HepG2 (cell line): ENCODE data around the gene SIRPA. TPM values are rescaled to one million over a fixed set of nuclear protein-coding genes. Genes with fewer than 3 reads are reported as not detected.

Experiments
- ATAC-seq: fragments of 200-7000 bp; cut with Tn5 transposase; 3 replicates; pipeline ENCODE4 v1.9.1; 2020; ENCODE audit warnings: mild to moderate bottlenecking, moderate library complexity
- BruUV-seq: library from RNA; stranded (reverse); fragments of 400-500 nt; replicated peaks from 2 replicates; lab custom pipeline; 2021; lab: Mats Ljungman, UMichigan
- CTCF ChIA-PET: fragments of 300-600 bp; formaldehyde crosslinking; extraction: SDS; loops from one replicate; lab custom pipeline; 2021; ENCODE audit warnings: low total read pairs, inconsistent platforms, low intra/inter-chr PET ratio; lab: Yijun Ruan, JAX
- POLR2A ChIA-PET: fragments of 350-600 bp; sonication (Branson Sonifier 250); formaldehyde crosslinking; loops from one replicate; lab custom pipeline; 2020; ENCODE audit warnings: antibody characterized with exemption, inconsistent platforms; lab: Yijun Ruan, JAX
- DNase-seq: peaks from one replicate; pipeline ENCODE4 v3.0.0-alpha.2; 2015; ENCODE audit warnings: low spot score
- FAIRE-seq: peaks from 3 replicates; lab custom pipeline; 2011; peaks lifted over from hg19 to GRCh38; lab: Jason Lieb, UNC
- H2AFZ ChIP-seq: one replicate; pipeline ENCODE4 v1.6.1; 2011; ENCODE audit warnings: low read length, inconsistent platforms
- H3K27ac ChIP-seq: fragments of 300-600 bp; 3 replicates; pipeline ENCODE4 v1.8.0; 2011; ENCODE audit warnings: mixed run types, mild to moderate bottlenecking, mixed read lengths, low read length, inconsistent platforms; ENCODE audit not compliant: insufficient read depth; ENCODE audit errors: extremely low read length
- H3K27me3 ChIP-seq, 2 experiments: fragments of 200-600 bp in 1 of 2; 2 replicates in 1 of 2; 3 replicates in 1 of 2; pipeline versions ENCODE4 v1.6.0 to v1.8.0; 2011; ENCODE audit warnings: low read length in 2 of 2, mild to moderate bottlenecking in 2 of 2, moderate library complexity in 2 of 2, inconsistent platforms in 1 of 2; ENCODE audit not compliant: insufficient read depth in 2 of 2, control insufficient read depth in 1 of 2
- H3K36me3 ChIP-seq, 2 experiments: fragments of 200-600 bp in 1 of 2; replicated peaks in 1 of 2; 2 replicates in 1 of 2; 3 replicates in 1 of 2; pipeline versions ENCODE4 v1.5.1 to v1.8.0; 2011; ENCODE audit warnings: low read length in 2 of 2, inconsistent platforms in 1 of 2; ENCODE audit not compliant: insufficient read depth in 2 of 2, control insufficient read depth in 1 of 2
- H3K4me1 ChIP-seq: 2 replicates; pipeline ENCODE4 v1.5.1; 2012; ENCODE audit warnings: low read length, inconsistent platforms; ENCODE audit not compliant: insufficient read depth
- H3K4me2 ChIP-seq: 2 replicates; pipeline ENCODE4 v1.6.0; 2011; ENCODE audit warnings: low read depth, low read length, inconsistent platforms
- H3K4me3 ChIP-seq, 3 experiments: fragments of 200-600 bp in 1 of 3; sonication (generic), shearing (Covaris generic) in 1 of 3; replicated peaks in 1 of 3; 2 replicates each; pipeline ENCODE4 v1.5.1; 2011 to 2016; ENCODE audit warnings: low read length in 3 of 3, inconsistent platforms in 2 of 3, low read depth in 2 of 3, mild to moderate bottlenecking in 2 of 3, control low read depth in 1 of 3, mixed read lengths in 1 of 3; ENCODE audit not compliant: insufficient read depth in 1 of 3
- H3K79me2 ChIP-seq: one replicate; pipeline ENCODE4 v1.6.1; 2011; ENCODE audit warnings: low read length, inconsistent platforms; ENCODE audit not compliant: insufficient read depth
- H3K9ac ChIP-seq: 2 replicates; pipeline ENCODE4 v1.6.0; 2011; ENCODE audit warnings: mild to moderate bottlenecking, low read depth, low read length, inconsistent platforms; ENCODE audit not compliant: insufficient read depth
- H3K9me3 ChIP-seq: 2 replicates; pipeline ENCODE4 v1.5.1; 2012; ENCODE audit warnings: mild to moderate bottlenecking, low read length
- H4K20me1 ChIP-seq: 2 replicates; pipeline ENCODE4 v1.6.0; 2011; ENCODE audit warnings: inconsistent platforms, mild to moderate bottlenecking, low read length, moderate library complexity; ENCODE audit not compliant: insufficient read depth
- ADNP ChIP-seq: sonication (generic); formaldehyde crosslinking; IDR thresholded peaks from 2 replicates; pipeline ENCODE4 v1.4.0; 2020; ENCODE audit warnings: missing genetic modification reagents
- ATF6 ChIP-seq: sonication (generic); formaldehyde crosslinking; conservative IDR thresholded peaks from 2 replicates; pipeline ENCODE4 v1.4.0; 2020; ENCODE audit warnings: missing genetic modification reagents
- DDIT3 ChIP-seq: sonication (generic); formaldehyde crosslinking; IDR thresholded peaks from 2 replicates; pipeline ENCODE4 v1.4.0; 2020; ENCODE audit warnings: mild to moderate bottlenecking, missing genetic modification reagents
- MAFK ChIP-seq, 2 experiments: IDR thresholded peaks in 1 of 2; conservative IDR thresholded peaks in 1 of 2; 2 replicates each; pipeline ENCODE4 v1.6.1; 2011; ENCODE audit warnings: improper control_type of control experiment in 2 of 2, low read length in 2 of 2
- NCOA1 ChIP-seq: sonication (generic); formaldehyde crosslinking; IDR thresholded peaks from 2 replicates; pipeline ENCODE4 v1.9.0; 2021; ENCODE audit warnings: missing genetic modification reagents
- NCOA2 ChIP-seq: sonication (generic); formaldehyde crosslinking; IDR thresholded peaks from 2 replicates; pipeline ENCODE4 v1.8.0; 2022; ENCODE audit warnings: inconsistent platforms
- RAD21 ChIP-seq: fragments of 450-650 bp; formaldehyde crosslinking; IDR thresholded peaks from 2 replicates; pipeline ENCODE4 v1.5.0; 2020; ENCODE audit warnings: mild to moderate bottlenecking
- SKI ChIP-seq: fragments of 450-650 bp; IDR thresholded peaks from one replicate; pipeline ENCODE4 v1.6.1; 2018; ENCODE audit warnings: mild to moderate bottlenecking; ENCODE audit not compliant: partially characterized antibody
- SMARCE1 ChIP-seq: fragments of 450-650 bp; IDR thresholded peaks from 2 replicates; pipeline ENCODE4 v1.6.1; 2017; ENCODE audit warnings: borderline replicate concordance
- SOX6 ChIP-seq, 2 experiments: fragments of 450-650 bp in 1 of 2; sonication (generic) in 1 of 2; formaldehyde crosslinking in 1 of 2; IDR thresholded peaks; 2 replicates each; pipeline versions ENCODE4 v1.4.0 to v1.6.1; 2017 to 2020; ENCODE audit warnings: antibody characterized with exemption in 1 of 2, mild to moderate bottlenecking in 1 of 2, missing genetic modification reagents in 1 of 2
- TIGD3 ChIP-seq: sonication (generic); formaldehyde crosslinking; IDR thresholded peaks from 2 replicates; pipeline ENCODE4 v1.5.1; 2020; ENCODE audit warnings: mild to moderate bottlenecking, missing genetic modification reagents, borderline replicate concordance
- ZNF660 ChIP-seq: sonication (generic); formaldehyde crosslinking; IDR thresholded peaks from 2 replicates; pipeline ENCODE4 v1.5.1; 2020; ENCODE audit warnings: mild to moderate bottlenecking, low read depth, missing genetic modification reagents, borderline replicate concordance
- ZNF776 ChIP-seq: sonication (generic); formaldehyde crosslinking; IDR thresholded peaks from 2 replicates; pipeline ENCODE4 v1.4.0; 2020; ENCODE audit warnings: mild to moderate bottlenecking, missing genetic modification reagents
- WGBS: methylation state at CpG from one replicate; pipeline ENCODE4 v1.1.6; 2017; ENCODE audit warnings: low lambda C conversion rate; 5-methylcytosine and 5-hydroxymethylcytosine counted together
- in situ Hi-C: cut with HindIII; loops from 2 replicates; pipeline ENCODE4 v1.10.0; 2017; ENCODE audit warnings: low pct_unique_long_range_greater_than_20kb; ENCODE audit not compliant: extremely low pct_ligation_motif_present
- intact Hi-C: fragments of 100-400 bp; cut with micrococcal nuclease; formaldehyde crosslinking; loops from one replicate; pipeline ENCODE4 v1.10.0; 2022; ENCODE audit not compliant: unreplicated experiment
- polyA plus RNA-seq, 8 experiments: library from polyadenylated mRNA; depleted of rRNA in 3 of 8; stranded (reverse) in 7 of 8; unstranded in 1 of 8; fragments of >200 nt; fragmentation: Illumina TruSeq in 4 of 8; extraction: Trizol in 4 of 8; gene quantifications; 2 replicates each; pipeline versions ENCODE4 v1.2.1 to v1.2.3, GENCODE V29; 2011 to 2016; ENCODE audit warnings: low read depth in 4 of 8, missing spikeins in 1 of 8, mixed read lengths in 1 of 8; ENCODE audit not compliant: insufficient read depth in 1 of 8
- total RNA-seq, 5 experiments: library from RNA; depleted of rRNA; stranded (reverse); fragments of >200 nt; fragmentation: Illumina TruSeq; extraction: Trizol; gene quantifications; 2 replicates each; pipeline ENCODE4 v1.2.3, GENCODE V29; 2016; ENCODE audit warnings: low read depth in 1 of 5
- TF ChIP-seq, protein P1 (sequence below): sonication (generic); formaldehyde crosslinking; IDR thresholded peaks from 2 replicates; pipeline ENCODE4 v1.5.0; 2020; ENCODE audit warnings: mild to moderate bottlenecking, missing genetic modification reagents, borderline replicate concordance
- TF ChIP-seq, protein P2 (sequence below): sonication (generic); formaldehyde crosslinking; IDR thresholded peaks from 2 replicates; pipeline ENCODE4 v1.5.1; 2020; ENCODE audit warnings: missing genetic modification reagents, mild to moderate bottlenecking, borderline replicate concordance

Gene SIRPA
- total and polyA plus RNA-seq, 2 of the 13 experiments (the other 11 are each of a cell fraction or from before 2014, with no cell fraction given): 7.2 to 17.6 TPM

- H3K27me3 ChIP-seq: no peaks in the 10 kb centered on the region
- H3K4me2 ChIP-seq: peak overlapping the region; percentile 66
- no peaks in the 10 kb centered on the region for H4K20me1 ChIP-seq
- H3K36me3 ChIP-seq: no peaks in the 10 kb centered on the region
- peak; percentile 12 for FAIRE-seq
- WGBS: under 1% methylated on average over 19 of the region's 19 CpGs
- no peak overlapping the region for H2AFZ ChIP-seq
- H3K9ac ChIP-seq: peak overlapping the region; percentile 9; the same call in 1 of the 2 replicates
- POLR2A ChIA-PET: interaction anchor here (0.9 to 2.0 kb wide), 9 partner anchors 11 to 98 kb away, joined by 3 to 10 read pairs (median 5); no protein-coding TSS in a partner anchor
- peaks cover 66% of the 10 kb centered on the region for H3K4me1 ChIP-seq
- H3K9me3 ChIP-seq: no peaks in the 10 kb centered on the region
- CTCF ChIA-PET: no interaction called here
- TSS peak; percentile 46 for BruUV-seq
- DNase-seq: peak; percentile 81
- peak; percentile 55 for ATAC-seq
- H3K27ac ChIP-seq: no peak overlapping the region
- in situ Hi-C loops: no loop called here
- intact Hi-C loops: loop anchor here (1.0 kb wide), 2 partner anchors 19 to 46 kb away; no protein-coding TSS in a partner anchor
- H3K4me3 ChIP-seq: peak overlapping the region in 2 of 3 experiments; percentile 5 to 45; a peak in 4 of 6 replicates
- no peaks in the 10 kb centered on the region for H3K79me2 ChIP-seq
- no peak for TF ChIP-seq RAD21 (CRISPR knock-in tag)
- no peak for TF ChIP-seq TIGD3 (CRISPR knock-in tag)
- TF ChIP-seq ZNF660: no peak
- TF ChIP-seq SOX6 (IDR thresholded peaks at IDR 0.05): no peak
- peak; percentile 29; the same call in 1 of the 2 replicates for TF ChIP-seq SOX6 (CRISPR knock-in tag; IDR thresholded peaks at IDR 0.05)
- TF ChIP-seq ATF6 (CRISPR knock-in tag): no peak
- no peak for TF ChIP-seq MAFK (conservative IDR thresholded peaks at IDR 0.05 in 1 of 2, IDR thresholded peaks at IDR 0.05 in 1 of 2; ENCODE audit: low read length in 2 of 2)
- TF ChIP-seq, protein P1, sequence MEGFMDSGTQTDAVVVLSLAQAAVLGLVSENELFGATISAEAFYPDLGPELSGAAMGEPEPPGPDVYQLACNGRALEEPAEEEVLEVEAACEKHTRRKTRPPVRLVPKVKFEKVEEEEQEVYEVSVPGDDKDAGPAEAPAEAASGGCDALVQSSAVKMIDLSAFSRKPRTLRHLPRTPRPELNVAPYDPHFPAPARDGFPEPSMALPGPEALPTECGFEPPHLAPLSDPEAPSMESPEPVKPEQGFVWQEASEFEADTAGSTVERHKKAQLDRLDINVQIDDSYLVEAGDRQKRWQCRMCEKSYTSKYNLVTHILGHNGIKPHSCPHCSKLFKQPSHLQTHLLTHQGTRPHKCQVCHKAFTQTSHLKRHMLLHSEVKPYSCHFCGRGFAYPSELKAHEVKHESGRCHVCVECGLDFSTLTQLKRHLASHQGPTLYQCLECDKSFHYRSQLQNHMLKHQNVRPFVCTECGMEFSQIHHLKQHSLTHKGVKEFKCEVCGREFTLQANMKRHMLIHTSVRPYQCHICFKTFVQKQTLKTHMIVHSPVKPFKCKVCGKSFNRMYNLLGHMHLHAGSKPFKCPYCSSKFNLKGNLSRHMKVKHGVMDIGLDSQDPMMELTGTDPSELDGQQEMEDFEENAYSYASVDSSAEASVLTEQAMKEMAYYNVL (CRISPR knock-in tag): no peak
- TF ChIP-seq SKI: peak; percentile 24
- TF ChIP-seq ADNP (CRISPR knock-in tag): no peak
- no peak for TF ChIP-seq NCOA1 (CRISPR knock-in tag)
- TF ChIP-seq DDIT3 (CRISPR knock-in tag): no peak
- TF ChIP-seq SMARCE1: no peak
- TF ChIP-seq ZNF776 (CRISPR knock-in tag): no peak
- TF ChIP-seq NCOA2 (CRISPR knock-in tag): no peak
- TF ChIP-seq, protein P2, sequence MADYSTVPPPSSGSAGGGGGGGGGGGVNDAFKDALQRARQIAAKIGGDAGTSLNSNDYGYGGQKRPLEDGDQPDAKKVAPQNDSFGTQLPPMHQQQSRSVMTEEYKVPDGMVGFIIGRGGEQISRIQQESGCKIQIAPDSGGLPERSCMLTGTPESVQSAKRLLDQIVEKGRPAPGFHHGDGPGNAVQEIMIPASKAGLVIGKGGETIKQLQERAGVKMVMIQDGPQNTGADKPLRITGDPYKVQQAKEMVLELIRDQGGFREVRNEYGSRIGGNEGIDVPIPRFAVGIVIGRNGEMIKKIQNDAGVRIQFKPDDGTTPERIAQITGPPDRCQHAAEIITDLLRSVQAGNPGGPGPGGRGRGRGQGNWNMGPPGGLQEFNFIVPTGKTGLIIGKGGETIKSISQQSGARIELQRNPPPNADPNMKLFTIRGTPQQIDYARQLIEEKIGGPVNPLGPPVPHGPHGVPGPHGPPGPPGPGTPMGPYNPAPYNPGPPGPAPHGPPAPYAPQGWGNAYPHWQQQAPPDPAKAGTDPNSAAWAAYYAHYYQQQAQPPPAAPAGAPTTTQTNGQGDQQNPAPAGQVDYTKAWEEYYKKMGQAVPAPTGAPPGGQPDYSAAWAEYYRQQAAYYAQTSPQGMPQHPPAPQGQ (CRISPR knock-in tag): no peak
These were observed 20.6 kb upstream of the SIRPA start for GRCh38 chr20:1874450-1875182.
